ENCODE results near the gene BRD7.

GRCh38 chr16:50267151-50267631 is 101.6 kb downstream of the BRD7 start:
- no peak for TF ChIP-seq CTCF (IDR thresholded peaks at IDR 0.05 in 8 of 11, conservative IDR thresholded peaks at IDR 0.05 in 3 of 11)
- no peak for TF ChIP-seq POLR2A (IDR thresholded peaks at IDR 0.05)
